ENCODE measurements around the gene TBC1D1. TPM values are rescaled to one million over a fixed set of nuclear protein-coding genes. Genes with fewer than 3 reads are reported as not detected.

Gene TBC1D1
- total RNA-seq, 1 experiment from 2014 or later: 28.5 TPM

GRCh38 chr4:38091636-38092035, 200.8 kb downstream of the TBC1D1 start:
- no peak overlapping the region for H3K27ac Mint-ChIP-seq (ENCODE audit: unreplicated experiment)
- H3K4me3 Mint-ChIP-seq (ENCODE audit: unreplicated experiment): no peak overlapping the region
- intact Hi-C loops (cut with micrococcal nuclease; ENCODE audit: unreplicated experiment): no loop called here
- no peak for DNase-seq
- no peaks in the 10 kb centered on the region for H3K9me3 ChIP-seq
- H3K4me1 ChIP-seq: 0 out of 2 replicates have a peak, but pooled peaks cover 3% of the 10 kb centered on the region
- peaks cover 6% of the 10 kb centered on the region for H3K4me1 Mint-ChIP-seq (ENCODE audit: low read depth, unreplicated experiment)
- BruUV-seq (replicated peaks): no TSS peak
- H3K4me3 ChIP-seq (ENCODE audit: low read depth, low read length): no peak overlapping the region
- no peaks in the 10 kb centered on the region for H3K36me3 Mint-ChIP-seq (ENCODE audit: insufficient read depth, unreplicated experiment)
- POLR2A ChIA-PET: interaction anchor here (0.6 kb wide), 1 partner anchor 953 kb away, joined by 4 read pairs; no protein-coding TSS in a partner anchor
- CTCF ChIA-PET: no interaction called here
- no peaks in the 10 kb centered on the region for H3K36me3 ChIP-seq (ENCODE audit: control insufficient read depth, insufficient read depth, low read length)
- H3K27me3 Mint-ChIP-seq (ENCODE audit: insufficient read depth, unreplicated experiment): no peaks in the 10 kb centered on the region
- no peak for TF ChIP-seq CTCF (IDR thresholded peaks at IDR 0.05; ENCODE audit: insufficient read depth in 1 of 2, low read depth in 1 of 2, low read length in 1 of 2, severe bottlenecking in 1 of 2, unreplicated experiment in 1 of 2)
- no peaks in the 10 kb centered on the region for H3K9me3 Mint-ChIP-seq (ENCODE audit: unreplicated experiment)
- H3K27me3 ChIP-seq (replicated peaks; ENCODE audit: control insufficient read depth, insufficient read depth, low read length): no peaks in the 10 kb centered on the region

GRCh38 chr4:38092701-38093100, 201.8 kb downstream of the TBC1D1 start:
- H3K9me3 ChIP-seq: no peaks in the 10 kb centered on the region
- no peak for DNase-seq
- intact Hi-C loops (cut with micrococcal nuclease; ENCODE audit: unreplicated experiment): no loop called here
- no peaks in the 10 kb centered on the region for H3K27me3 ChIP-seq (replicated peaks; ENCODE audit: control insufficient read depth, insufficient read depth, low read length)
- no peaks in the 10 kb centered on the region for H3K36me3 Mint-ChIP-seq (ENCODE audit: insufficient read depth, unreplicated experiment)
- no peaks in the 10 kb centered on the region for H3K36me3 ChIP-seq (ENCODE audit: control insufficient read depth, insufficient read depth, low read length)
- H3K4me3 Mint-ChIP-seq (ENCODE audit: unreplicated experiment): no peak overlapping the region
- ChIA-PET POLR2A (no interaction called here), CTCF (no interaction called here)
- H3K9me3 Mint-ChIP-seq (ENCODE audit: unreplicated experiment): no peaks in the 10 kb centered on the region
- H3K4me1 Mint-ChIP-seq (ENCODE audit: low read depth, unreplicated experiment): peaks cover 6% of the 10 kb centered on the region
- no peak overlapping the region for H3K4me3 ChIP-seq (ENCODE audit: low read depth, low read length)
- no peak for TF ChIP-seq CTCF (IDR thresholded peaks at IDR 0.05; ENCODE audit: insufficient read depth in 1 of 2, low read depth in 1 of 2, low read length in 1 of 2, severe bottlenecking in 1 of 2, unreplicated experiment in 1 of 2)
- no TSS peak for BruUV-seq (replicated peaks)
- H3K4me1 ChIP-seq: 0 out of 2 replicates have a peak, but pooled peaks cover 3% of the 10 kb centered on the region
- no peak overlapping the region for H3K27ac Mint-ChIP-seq (ENCODE audit: unreplicated experiment)
- H3K27me3 Mint-ChIP-seq (ENCODE audit: insufficient read depth, unreplicated experiment): no peaks in the 10 kb centered on the region

- H3K4me1 ChIP-seq: 0 out of 2 replicates have a peak, but pooled peaks cover 3% of the 10 kb centered on the region
- H3K36me3 ChIP-seq (ENCODE audit: control insufficient read depth, insufficient read depth, low read length): no peaks in the 10 kb centered on the region
- H3K9me3 ChIP-seq: no peaks in the 10 kb centered on the region
- no peaks in the 10 kb centered on the region for H3K27me3 ChIP-seq (replicated peaks; ENCODE audit: control insufficient read depth, insufficient read depth, low read length)
- Mint-ChIP-seq H3K9me3 (ENCODE audit: unreplicated experiment) (no peaks in the 10 kb centered on the region), H3K27ac (ENCODE audit: unreplicated experiment) (no peak overlapping the region), H3K27me3 (ENCODE audit: insufficient read depth, unreplicated experiment) (no peaks in the 10 kb centered on the region), H3K4me1 (ENCODE audit: low read depth, unreplicated experiment) (peaks cover 6% of the 10 kb centered on the region), H3K4me3 (ENCODE audit: unreplicated experiment) (no peak overlapping the region), H3K36me3 (ENCODE audit: insufficient read depth, unreplicated experiment) (no peaks in the 10 kb centered on the region)
- TF ChIP-seq CTCF (IDR thresholded peaks at IDR 0.05; ENCODE audit: insufficient read depth in 1 of 2, low read depth in 1 of 2, low read length in 1 of 2, severe bottlenecking in 1 of 2, unreplicated experiment in 1 of 2): no peak
- intact Hi-C loops (cut with micrococcal nuclease; ENCODE audit: unreplicated experiment): no loop called here
- no TSS peak for BruUV-seq (replicated peaks)
- ChIA-PET POLR2A (no interaction called here), CTCF (no interaction called here)
- H3K4me3 ChIP-seq (ENCODE audit: low read depth, low read length): no peak overlapping the region
- no peak for DNase-seq
Measured at GRCh38 chr4:38094419-38094818, 203.5 kb downstream of the TBC1D1 start.

Measured in Caco-2 (cell line).